GM21723 (cell line): Measurements from ENCODE around the gene CCR7.

ENCODE experiments used
- ATAC-seq: cut with Tn5 transposase; IDR thresholded peaks from one replicate; pipeline ENCODE4 v1.9.1; 2021; ENCODE audit warnings: mild to moderate bottlenecking, moderate library complexity; ENCODE audit not compliant: unreplicated experiment

Gene CCR7

GRCh38 chr17:40538936-40539705 lies 26.2 kb downstream of the CCR7 start:
- no peak for ATAC-seq

- ATAC-seq, result no peak
These were observed 27.0 kb downstream of the CCR7 start for GRCh38 chr17:40538019-40538935.

GRCh38 chr17:40536295-40537171 lies 28.7 kb downstream of the CCR7 start:
- no peak for ATAC-seq

GRCh38 chr17:40535924-40536294 lies 29.4 kb downstream of the CCR7 start:
- ATAC-seq, result no peak

- ATAC-seq, result no peak
These were observed 29.8 kb downstream of the CCR7 start for GRCh38 chr17:40535438-40535837.

- no peak for ATAC-seq
These were observed 30.7 kb downstream of the CCR7 start for GRCh38 chr17:40534371-40535189.

- no peak for ATAC-seq
These were observed 31.4 kb downstream of the CCR7 start for GRCh38 chr17:40533896-40534295.

- ATAC-seq, result no peak
These were observed 32.6 kb downstream of the CCR7 start for GRCh38 chr17:40532520-40533253.

GRCh38 chr17:40531051-40531991 lies 34.0 kb downstream of the CCR7 start:
- ATAC-seq, result peak; percentile 48

GRCh38 chr17:40530531-40530994 lies 34.7 kb downstream of the CCR7 start:
- no peak for ATAC-seq

GRCh38 chr17:40529991-40530390 lies 35.3 kb downstream of the CCR7 start:
- no peak for ATAC-seq

GRCh38 chr17:40528692-40529417 lies 36.4 kb downstream of the CCR7 start:
- ATAC-seq, result no peak

- no peak for ATAC-seq
These were observed 38.6 kb downstream of the CCR7 start for GRCh38 chr17:40526668-40527067.

- no peak for ATAC-seq
These were observed 40.0 kb downstream of the CCR7 start for GRCh38 chr17:40525294-40525693.

GRCh38 chr17:40524243-40524965 lies 40.9 kb downstream of the CCR7 start:
- ATAC-seq, result no peak

- no peak for ATAC-seq
These were observed 42.3 kb downstream of the CCR7 start for GRCh38 chr17:40522961-40523310.
